NCI-H1105 (cell line): ENCODE results near the gene SRF.

Experiments used
- DNase-seq: peaks from one replicate; lab custom pipeline; 2025; lab: John Stamatoyannopoulos, UW

Gene SRF

GRCh38 chr6:43217351-43217750, 46.3 kb downstream of the SRF start:
- peak; percentile 12 for DNase-seq

GRCh38 chr6:43219119-43219518, 48.0 kb downstream of the SRF start:
- no peak for DNase-seq

GRCh38 chr6:43219814-43220213, 48.7 kb downstream of the SRF start:
- no peak for DNase-seq

- DNase-seq = no peak
Measured at GRCh38 chr6:43220439-43220951, 49.4 kb downstream of the SRF start.

- no peak for DNase-seq
Measured at GRCh38 chr6:43221046-43221972, 50.2 kb downstream of the SRF start.

- no peak for DNase-seq
Measured at GRCh38 chr6:43222418-43223059, 51.5 kb downstream of the SRF start.

- no peak for DNase-seq
Measured at GRCh38 chr6:43223175-43223574, 52.1 kb downstream of the SRF start.

GRCh38 chr6:43226192-43226851, 55.3 kb downstream of the SRF start:
- DNase-seq = no peak

GRCh38 chr6:43228951-43229802, 58.1 kb downstream of the SRF start, which contains the start of gene DNPH1:
TSS of gene DNPH1 (minus strand) at chr6:43229481. CDS start at chr6:43229456, 25 bp downstream.
- peak; percentile 35 for DNase-seq

GRCh38 chr6:43229803-43230620, 58.9 kb downstream of the SRF start:
- no peak for DNase-seq

- no peak for DNase-seq
Measured at GRCh38 chr6:43231053-43231452, 60.0 kb downstream of the SRF start.
